Measurements from ENCODE around the gene FCHO1.

DNA sequence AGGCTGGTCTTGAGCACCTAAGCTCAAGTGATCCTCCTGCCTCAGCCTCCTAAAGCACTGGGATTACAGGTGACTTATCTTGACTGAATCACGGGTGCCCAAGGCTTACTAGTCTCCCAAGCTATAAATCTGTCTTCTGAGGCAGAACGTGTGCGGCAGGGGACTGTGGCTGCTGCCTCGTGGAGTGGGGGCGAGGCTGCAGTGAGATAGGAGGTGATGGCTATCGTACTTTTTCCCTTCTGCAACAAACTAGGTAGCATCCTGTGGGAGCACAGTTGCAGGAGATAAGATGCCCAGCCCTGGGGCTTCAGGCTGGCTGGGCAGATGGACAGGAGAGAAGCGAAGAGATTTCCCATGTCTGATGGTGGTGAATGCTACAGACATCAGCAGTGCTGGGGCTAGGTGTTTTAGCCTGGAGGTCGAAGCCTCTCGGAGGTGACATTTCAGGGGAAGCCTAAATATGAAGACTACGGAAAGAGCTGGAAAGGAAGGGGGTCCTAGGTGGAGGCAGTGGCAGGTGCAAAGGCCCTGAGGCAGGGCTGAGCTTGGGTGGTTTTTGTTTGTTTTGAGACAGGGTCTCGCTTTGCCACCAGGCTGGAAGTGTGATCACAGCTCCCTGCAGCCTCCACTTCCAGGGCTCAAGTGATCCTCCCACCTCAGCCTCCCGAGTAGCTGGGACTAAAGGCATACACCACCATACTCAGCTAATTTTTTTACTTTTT, 51.0 kb downstream of the FCHO1 start:
- no peak for TF ChIP-seq CTCF (conservative IDR thresholded peaks at IDR 0.05; ENCODE audit: low read length)
- no peak for TF ChIP-seq EZH2phosphoT487 (IDR thresholded peaks at IDR 0.05; ENCODE audit: borderline replicate concordance, low read depth, low read length)

Measured in OCI-LY7 (cell line).